Limb (tissue), 2 donors: ENCODE results near the gene HPGDS.

Experiments used
- DNase-seq, 2 donors: peaks; one replicate each; pipeline ENCODE4 v3.0.0-alpha.2; 2016; ENCODE audit errors: extremely low spot score in 2 of 2

The HPGDS gene

GRCh38 chr4:94256144-94256783 is 86.4 kb downstream of the HPGDS start:
- no peak for DNase-seq

GRCh38 chr4:94253036-94253435 is 89.6 kb downstream of the HPGDS start:
- no peak for DNase-seq

GRCh38 chr4:94251094-94251493 is 91.5 kb downstream of the HPGDS start:
- DNase-seq = no peak
